Type B pancreatic cell (in vitro differentiated cells): Measurements from ENCODE around the gene NXT1. TPM values are rescaled to one million over a fixed set of nuclear protein-coding genes. Genes with fewer than 3 reads are reported as not detected.

Source experiments
- DNase-seq: peaks from one replicate; pipeline ENCODE4 v3.0.0; 2021; ENCODE audit warnings: mixed read lengths; ENCODE audit not compliant: unreplicated experiment; ENCODE audit errors: extremely low spot score
- H3K27ac Mint-ChIP-seq: 2 replicates; pipeline ENCODE4 v1.8.0; 2021; ENCODE audit warnings: mild to moderate bottlenecking, mixed read lengths
- H3K27me3 Mint-ChIP-seq: 2 replicates; pipeline ENCODE4 v1.8.0; 2021; ENCODE audit warnings: mixed read lengths
- H3K36me3 Mint-ChIP-seq: 2 replicates; pipeline ENCODE4 v1.8.0; 2021; ENCODE audit warnings: mixed read lengths
- H3K4me1 Mint-ChIP-seq: one replicate; pipeline ENCODE4 v1.8.0; 2021; ENCODE audit warnings: mixed read lengths; ENCODE audit not compliant: unreplicated experiment
- H3K4me3 Mint-ChIP-seq: 2 replicates; pipeline ENCODE4 v1.8.0; 2021; ENCODE audit warnings: mild to moderate bottlenecking, mixed read lengths
- H3K9me3 Mint-ChIP-seq: 2 replicates; pipeline ENCODE4 v1.8.0; 2021; ENCODE audit warnings: mixed read lengths
- CTCF ChIP-seq: fragments of 200-600 bp; sonication (generic); conservative IDR thresholded peaks from 2 replicates; pipeline ENCODE4 v1.5.0; 2021; ENCODE audit warnings: antibody characterized with exemption, mild to moderate bottlenecking
- total RNA-seq: library from RNA; stranded (reverse); gene quantifications from 2 replicates; pipeline ENCODE4 v1.2.1, GENCODE V29; 2021; ENCODE audit warnings: low replicate concordance

The NXT1 gene
- total RNA-seq, 1 donor from 2014 or later, result 25.7 TPM

- DNase-seq, result no peak
- no peak overlapping the region for H3K27ac Mint-ChIP-seq
- peaks cover 10% of the 10 kb centered on the region for H3K36me3 Mint-ChIP-seq
- no peak for TF ChIP-seq CTCF
- no peak overlapping the region for H3K4me3 Mint-ChIP-seq
- no peaks in the 10 kb centered on the region for H3K27me3 Mint-ChIP-seq
- peaks cover 10% of the 10 kb centered on the region for H3K4me1 Mint-ChIP-seq
- H3K9me3 Mint-ChIP-seq, result no peaks in the 10 kb centered on the region
Measured at GRCh38 chr20:23403751-23404150, 53.2 kb downstream of the NXT1 start.

GRCh38 chr20:23404196-23404595 lies 53.6 kb downstream of the NXT1 start:
- H3K4me1 Mint-ChIP-seq, result peaks cover 10% of the 10 kb centered on the region
- H3K9me3 Mint-ChIP-seq, result no peaks in the 10 kb centered on the region
- peaks cover 10% of the 10 kb centered on the region for H3K36me3 Mint-ChIP-seq
- no peaks in the 10 kb centered on the region for H3K27me3 Mint-ChIP-seq
- DNase-seq, result no peak
- H3K4me3 Mint-ChIP-seq, result no peak overlapping the region
- no peak for TF ChIP-seq CTCF
- no peak overlapping the region for H3K27ac Mint-ChIP-seq

Other genes starting within 250 kb of the NXT1 start
- 13.4 and 14.4 TPM in 2 replicates for gene GZF1, start 11.4 kb downstream of the NXT1 start, total RNA-seq
- gene NAPB, start 70.7 kb downstream of the NXT1 start, total RNA-seq, result 10.5 and 15.1 TPM in 2 replicates
- gene CSTL1, start 88.9 kb downstream of the NXT1 start, total RNA-seq, result not detected in 2 replicates
- gene CST11, start 102.1 kb downstream of the NXT1 start, total RNA-seq, result not detected in 2 replicates
- not detected in 2 replicates for gene CST8, start 140.3 kb downstream of the NXT1 start, total RNA-seq
- not detected in 2 replicates for gene CST9L, start 217.7 kb downstream of the NXT1 start, total RNA-seq